HepG2 (cell line): ENCODE data around the gene ZFAND2B. TPM values are rescaled to one million over a fixed set of nuclear protein-coding genes. Genes with fewer than 3 reads are reported as not detected.
A peak's percentile ranks its signal among the peaks of the same experiment; 100 is the strongest.

Source experiments
- ATAC-seq: fragments of 200-7000 bp; cut with Tn5 transposase; 3 replicates; pipeline ENCODE4 v1.9.1; 2020; ENCODE audit warnings: mild to moderate bottlenecking, moderate library complexity
- BruUV-seq: library from RNA; stranded (reverse); fragments of 400-500 nt; replicated peaks from 2 replicates; lab custom pipeline; 2021; lab: Mats Ljungman, UMichigan
- CTCF ChIA-PET: fragments of 300-600 bp; formaldehyde crosslinking; extraction: SDS; loops from one replicate; lab custom pipeline; 2021; ENCODE audit warnings: low total read pairs, inconsistent platforms, low intra/inter-chr PET ratio; lab: Yijun Ruan, JAX
- POLR2A ChIA-PET: fragments of 350-600 bp; sonication (Branson Sonifier 250); formaldehyde crosslinking; loops from one replicate; lab custom pipeline; 2020; ENCODE audit warnings: antibody characterized with exemption, inconsistent platforms; lab: Yijun Ruan, JAX
- DNase-seq: peaks from one replicate; pipeline ENCODE4 v3.0.0-alpha.2; 2015; ENCODE audit warnings: low spot score
- FAIRE-seq: peaks from 3 replicates; lab custom pipeline; 2011; peaks lifted over from hg19 to GRCh38; lab: Jason Lieb, UNC
- H2AFZ ChIP-seq: one replicate; pipeline ENCODE4 v1.6.1; 2011; ENCODE audit warnings: low read length, inconsistent platforms
- H3K27ac ChIP-seq: fragments of 300-600 bp; 3 replicates; pipeline ENCODE4 v1.8.0; 2011; ENCODE audit warnings: mixed run types, mild to moderate bottlenecking, mixed read lengths, low read length, inconsistent platforms; ENCODE audit not compliant: insufficient read depth; ENCODE audit errors: extremely low read length
- H3K27me3 ChIP-seq, 2 experiments: fragments of 200-600 bp in 1 of 2; 2 replicates in 1 of 2; 3 replicates in 1 of 2; pipeline versions ENCODE4 v1.6.0 to v1.8.0; 2011; ENCODE audit warnings: low read length in 2 of 2, mild to moderate bottlenecking in 2 of 2, moderate library complexity in 2 of 2, inconsistent platforms in 1 of 2; ENCODE audit not compliant: insufficient read depth in 2 of 2, control insufficient read depth in 1 of 2
- H3K36me3 ChIP-seq, 2 experiments: fragments of 200-600 bp in 1 of 2; replicated peaks in 1 of 2; 2 replicates in 1 of 2; 3 replicates in 1 of 2; pipeline versions ENCODE4 v1.5.1 to v1.8.0; 2011; ENCODE audit warnings: low read length in 2 of 2, inconsistent platforms in 1 of 2; ENCODE audit not compliant: insufficient read depth in 2 of 2, control insufficient read depth in 1 of 2
- H3K4me1 ChIP-seq: 2 replicates; pipeline ENCODE4 v1.5.1; 2012; ENCODE audit warnings: low read length, inconsistent platforms; ENCODE audit not compliant: insufficient read depth
- H3K4me2 ChIP-seq: 2 replicates; pipeline ENCODE4 v1.6.0; 2011; ENCODE audit warnings: low read depth, low read length, inconsistent platforms
- H3K4me3 ChIP-seq, 3 experiments: fragments of 200-600 bp in 1 of 3; sonication (generic), shearing (Covaris generic) in 1 of 3; replicated peaks in 1 of 3; 2 replicates each; pipeline ENCODE4 v1.5.1; 2011 to 2016; ENCODE audit warnings: low read length in 3 of 3, inconsistent platforms in 2 of 3, low read depth in 2 of 3, mild to moderate bottlenecking in 2 of 3, control low read depth in 1 of 3, mixed read lengths in 1 of 3; ENCODE audit not compliant: insufficient read depth in 1 of 3
- H3K79me2 ChIP-seq: one replicate; pipeline ENCODE4 v1.6.1; 2011; ENCODE audit warnings: low read length, inconsistent platforms; ENCODE audit not compliant: insufficient read depth
- H3K9ac ChIP-seq: 2 replicates; pipeline ENCODE4 v1.6.0; 2011; ENCODE audit warnings: mild to moderate bottlenecking, low read depth, low read length, inconsistent platforms; ENCODE audit not compliant: insufficient read depth
- H3K9me3 ChIP-seq: 2 replicates; pipeline ENCODE4 v1.5.1; 2012; ENCODE audit warnings: mild to moderate bottlenecking, low read length
- H4K20me1 ChIP-seq: 2 replicates; pipeline ENCODE4 v1.6.0; 2011; ENCODE audit warnings: inconsistent platforms, mild to moderate bottlenecking, low read length, moderate library complexity; ENCODE audit not compliant: insufficient read depth
- CEBPB ChIP-seq: IDR thresholded peaks from 2 replicates; pipeline ENCODE4 v1.6.1; 2011; ENCODE audit warnings: low read depth, low read length, improper control_type of control experiment, borderline replicate concordance
- EP300 ChIP-seq, 3 experiments: sonication (generic) in 1 of 3; formaldehyde crosslinking in 1 of 3; IDR thresholded peaks; 2 replicates each; pipeline versions ENCODE4 v1.5.1 to v1.6.1; 2011 to 2020; ENCODE audit warnings: low read depth in 2 of 3, low read length in 2 of 3, borderline replicate concordance in 1 of 3, improper control_type of control experiment in 1 of 3, mild to moderate bottlenecking in 1 of 3, missing genetic modification reagents in 1 of 3, moderate library complexity in 1 of 3
- HNRNPK ChIP-seq: fragments of 200-400 bp; formaldehyde crosslinking; IDR thresholded peaks from 2 replicates; pipeline ENCODE4 v1.6.1; 2018; ENCODE audit warnings: low read length, low read depth, moderate library complexity, mild to moderate bottlenecking; ENCODE audit not compliant: poor library complexity, severe bottlenecking
- NAIF1 ChIP-seq: sonication (generic); formaldehyde crosslinking; IDR thresholded peaks from 2 replicates; pipeline ENCODE4 v1.5.0; 2020; ENCODE audit warnings: mild to moderate bottlenecking, missing genetic modification reagents, borderline replicate concordance
- POLR2G ChIP-seq: fragments of 200-400 bp; formaldehyde crosslinking; IDR thresholded peaks from 2 replicates; pipeline ENCODE4 v1.6.1; 2018; ENCODE audit warnings: mild to moderate bottlenecking, low read depth, low read length, moderate library complexity
- SALL2 ChIP-seq: sonication (generic); formaldehyde crosslinking; IDR thresholded peaks from 2 replicates; pipeline ENCODE4 v1.8.1; 2023; ENCODE audit warnings: mild to moderate bottlenecking, missing genetic modification reagents, inconsistent platforms
- ZMYM3 ChIP-seq: sonication (generic); formaldehyde crosslinking; IDR thresholded peaks from 2 replicates; pipeline ENCODE4 v1.5.1; 2020; ENCODE audit warnings: mild to moderate bottlenecking, missing genetic modification reagents
- ZNF605 ChIP-seq: sonication (generic); formaldehyde crosslinking; IDR thresholded peaks from 2 replicates; pipeline ENCODE4 v1.8.0; 2022; ENCODE audit warnings: mild to moderate bottlenecking, missing genetic modification reagents
- WGBS: methylation state at CpG from one replicate; pipeline ENCODE4 v1.1.6; 2017; ENCODE audit warnings: low lambda C conversion rate; 5-methylcytosine and 5-hydroxymethylcytosine counted together
- in situ Hi-C: cut with HindIII; loops from 2 replicates; pipeline ENCODE4 v1.10.0; 2017; ENCODE audit warnings: low pct_unique_long_range_greater_than_20kb; ENCODE audit not compliant: extremely low pct_ligation_motif_present
- intact Hi-C: fragments of 100-400 bp; cut with micrococcal nuclease; formaldehyde crosslinking; loops from one replicate; pipeline ENCODE4 v1.10.0; 2022; ENCODE audit not compliant: unreplicated experiment
- polyA plus RNA-seq, 8 experiments: library from polyadenylated mRNA; depleted of rRNA in 3 of 8; stranded (reverse) in 7 of 8; unstranded in 1 of 8; fragments of >200 nt; fragmentation: Illumina TruSeq in 4 of 8; extraction: Trizol in 4 of 8; gene quantifications; 2 replicates each; pipeline versions ENCODE4 v1.2.1 to v1.2.3, GENCODE V29; 2011 to 2016; ENCODE audit warnings: low read depth in 4 of 8, missing spikeins in 1 of 8, mixed read lengths in 1 of 8; ENCODE audit not compliant: insufficient read depth in 1 of 8
- total RNA-seq, 5 experiments: library from RNA; depleted of rRNA; stranded (reverse); fragments of >200 nt; fragmentation: Illumina TruSeq; extraction: Trizol; gene quantifications; 2 replicates each; pipeline ENCODE4 v1.2.3, GENCODE V29; 2016; ENCODE audit warnings: low read depth in 1 of 5
- TF ChIP-seq, protein P1 (sequence below): sonication (generic); formaldehyde crosslinking; IDR thresholded peaks from 2 replicates; pipeline ENCODE4 v1.5.0; 2020; ENCODE audit warnings: mild to moderate bottlenecking, missing genetic modification reagents

ZFAND2B gene
- total and polyA plus RNA-seq, 2 of the 13 experiments (the other 11 are each of a cell fraction or from before 2014, with no cell fraction given) = 53.3 to 115 TPM

DNA sequence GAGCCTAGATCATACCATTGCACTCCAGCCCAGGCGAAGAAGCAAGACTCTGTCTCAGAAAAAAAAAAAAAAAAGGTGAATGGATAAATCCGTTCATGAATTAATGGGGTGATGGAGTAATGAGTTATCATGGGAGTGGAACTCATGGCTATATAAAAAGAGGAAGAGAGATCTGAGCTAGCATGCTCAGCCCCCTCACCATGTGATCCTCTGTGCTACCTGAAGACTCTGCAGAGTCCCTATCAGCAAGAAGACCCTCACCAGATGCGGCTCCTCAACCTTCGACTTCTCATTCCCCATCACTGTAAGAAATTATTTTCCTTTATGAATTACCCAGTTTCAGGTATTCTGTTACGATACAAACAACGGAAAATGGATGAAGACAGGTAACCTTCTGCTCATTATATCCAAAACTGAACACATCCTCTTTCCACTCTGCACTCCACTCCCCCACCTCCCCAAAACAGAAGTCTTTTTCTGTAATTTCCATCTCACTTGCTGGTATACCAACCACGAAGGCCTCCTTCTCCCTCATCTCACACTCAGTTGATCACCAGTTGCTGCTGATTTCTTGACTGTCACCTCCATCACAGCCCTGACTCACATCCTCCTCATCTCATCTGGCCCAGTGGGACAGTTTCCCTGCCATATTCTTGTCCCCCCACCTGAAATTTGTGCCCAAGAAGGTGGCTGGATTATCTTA lies 19.7 kb upstream of the ZFAND2B start:
- 0 out of 2 replicates have a peak, but pooled peaks have one; percentile 15 for TF ChIP-seq POLR2G
- no peak for TF ChIP-seq NAIF1
- Histone ChIP-seq H3K27me3 (no peaks in the 10 kb centered on the region), H2AFZ (no peak overlapping the region), H3K4me3 (no peak overlapping the region), H3K79me2 (no peaks in the 10 kb centered on the region), H4K20me1 (no peaks in the 10 kb centered on the region), H3K9ac (no peak overlapping the region), H3K36me3 (peaks cover 10 to 22% of the 10 kb centered on the region in 2 experiments), H3K27ac (no peak overlapping the region), H3K9me3 (no peaks in the 10 kb centered on the region), H3K4me1 (peaks cover 3% of the 10 kb centered on the region; the same call in 1 of the 2 replicates), H3K4me2 (no peak overlapping the region)
- in situ Hi-C loops (no loop called here), intact Hi-C loops (no loop called here)
- 97% methylated on average over 7 of the region's 7 CpGs for WGBS
- ATAC-seq (peak; percentile 24; the same call in 1 of the 3 replicates), DNase-seq (no peak), FAIRE-seq (no peak)
- no TSS peak for BruUV-seq
- CTCF ChIA-PET = no interaction called here
- POLR2A ChIA-PET = interaction anchor here (0.7 kb wide), 1 partner anchor 19 kb away, joined by 4 read pairs; the partner anchor contains the start of gene ZFAND2B

DNA sequence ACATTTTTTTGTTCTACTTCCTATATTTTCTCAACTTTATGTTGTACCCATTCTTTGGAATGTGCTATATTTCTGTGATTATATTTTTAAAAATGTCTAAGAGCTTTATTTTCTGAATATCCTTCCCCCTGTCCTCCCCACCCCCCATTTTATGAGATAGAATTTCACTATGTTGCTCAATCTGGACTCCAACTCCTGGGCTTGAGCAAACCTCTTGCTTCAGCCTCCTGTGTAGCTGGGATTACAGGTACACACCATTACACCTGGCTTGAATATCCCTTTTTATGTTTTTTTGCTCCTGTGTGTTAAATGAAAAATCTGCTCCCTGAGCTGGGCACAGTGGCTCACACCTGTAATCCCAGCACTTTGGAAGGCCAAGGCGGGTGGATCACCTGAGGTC lies 9.2 kb upstream of the ZFAND2B start:
- Histone ChIP-seq H3K4me1 (peaks cover 46% of the 10 kb centered on the region), H3K36me3 (no peaks in the 10 kb centered on the region), H3K79me2 (no peaks in the 10 kb centered on the region), H2AFZ (no peak overlapping the region), H3K4me2 (no peak overlapping the region), H3K9me3 (no peaks in the 10 kb centered on the region), H4K20me1 (no peaks in the 10 kb centered on the region), H3K27me3 (no peaks in the 10 kb centered on the region), H3K9ac (no peak overlapping the region), H3K4me3 (no peak overlapping the region), H3K27ac (no peak overlapping the region)
- WGBS = 90% methylated on average over 1 of the region's 1 CpG
- peak; percentile 33 for TF ChIP-seq HNRNPK
- TF ChIP-seq, protein P1, sequence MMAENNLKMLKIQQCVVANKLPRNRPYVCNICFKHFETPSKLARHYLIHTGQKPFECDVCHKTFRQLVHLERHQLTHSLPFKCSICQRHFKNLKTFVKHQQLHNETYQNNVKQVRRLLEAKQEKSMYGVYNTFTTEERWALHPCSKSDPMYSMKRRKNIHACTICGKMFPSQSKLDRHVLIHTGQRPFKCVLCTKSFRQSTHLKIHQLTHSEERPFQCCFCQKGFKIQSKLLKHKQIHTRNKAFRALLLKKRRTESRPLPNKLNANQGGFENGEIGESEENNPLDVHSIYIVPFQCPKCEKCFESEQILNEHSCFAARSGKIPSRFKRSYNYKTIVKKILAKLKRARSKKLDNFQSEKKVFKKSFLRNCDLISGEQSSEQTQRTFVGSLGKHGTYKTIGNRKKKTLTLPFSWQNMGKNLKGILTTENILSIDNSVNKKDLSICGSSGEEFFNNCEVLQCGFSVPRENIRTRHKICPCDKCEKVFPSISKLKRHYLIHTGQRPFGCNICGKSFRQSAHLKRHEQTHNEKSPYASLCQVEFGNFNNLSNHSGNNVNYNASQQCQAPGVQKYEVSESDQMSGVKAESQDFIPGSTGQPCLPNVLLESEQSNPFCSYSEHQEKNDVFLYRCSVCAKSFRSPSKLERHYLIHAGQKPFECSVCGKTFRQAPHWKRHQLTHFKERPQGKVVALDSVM (CRISPR knock-in tag) = peak; percentile 87
- TF ChIP-seq ZNF605 (CRISPR knock-in tag) = no peak
- TF ChIP-seq CEBPB = peak; percentile 62
- TF ChIP-seq SALL2 = no peak
- 0 out of 2 replicates have a peak, but pooled peaks have one; percentile 15 for TF ChIP-seq ZMYM3
- TF ChIP-seq EP300 (IDR thresholded peaks at IDR 0.05; ENCODE audit: low read depth in 2 of 2, low read length in 2 of 2) = peak in 1 of 2 experiments; percentile 14; a peak in 1 of 4 replicates
- TF ChIP-seq EP300 (CRISPR knock-in tag; IDR thresholded peaks at IDR 0.05; ENCODE audit: borderline replicate concordance) = no peak
- ChIA-PET POLR2A (interaction anchor here (2.4 to 10.9 kb wide), 2 partner anchors 10 to 21 kb away, joined by 13 to 102 read pairs; partner anchors contain the start of genes CNPPD1 and ZFAND2B), CTCF (no interaction called here)
- ATAC-seq (no peak), FAIRE-seq (no peak), DNase-seq (no peak)
- BruUV-seq = no TSS peak
- in situ Hi-C loops (no loop called here), intact Hi-C loops (no loop called here)
